ENCODE data around the gene TRIM56.
"Not testable (repeated sequence)": the region's sequence is repeated elsewhere in the genome, so short reads cannot be mapped to it uniquely, and the experiment has no call there.

The TRIM56 gene

GRCh38 chr7:101113140-101113539 lies 27.9 kb downstream of the TRIM56 start:
- DNase-seq (ENCODE audit: low read depth in 2 of 2) = not testable (repeated sequence)

GRCh38 chr7:101113836-101114235 lies 28.6 kb downstream of the TRIM56 start:
- DNase-seq (ENCODE audit: low read depth in 2 of 2) = no peak

DNA sequence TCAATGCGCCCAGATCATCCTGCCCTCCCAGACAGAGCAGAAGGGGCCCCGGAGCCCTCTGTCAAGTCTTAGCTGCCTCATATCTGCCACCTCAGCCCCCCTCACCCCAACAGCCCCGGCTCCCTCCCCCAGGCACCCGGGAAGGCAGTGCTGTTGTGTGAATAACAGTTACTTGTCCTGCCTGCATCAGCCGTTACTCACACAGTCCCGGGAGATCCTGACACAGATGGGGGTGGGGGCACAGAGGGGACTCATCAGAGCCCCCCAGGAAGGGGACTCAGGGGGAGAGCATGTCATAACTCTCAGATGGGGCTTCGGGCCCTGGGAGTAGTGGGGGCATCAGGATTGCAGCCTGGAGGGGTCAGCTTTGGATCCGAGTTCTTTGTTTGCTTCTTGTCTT lies 29.2 kb downstream of the TRIM56 start:
- no peak for DNase-seq (ENCODE audit: low read depth in 2 of 2)

DNA sequence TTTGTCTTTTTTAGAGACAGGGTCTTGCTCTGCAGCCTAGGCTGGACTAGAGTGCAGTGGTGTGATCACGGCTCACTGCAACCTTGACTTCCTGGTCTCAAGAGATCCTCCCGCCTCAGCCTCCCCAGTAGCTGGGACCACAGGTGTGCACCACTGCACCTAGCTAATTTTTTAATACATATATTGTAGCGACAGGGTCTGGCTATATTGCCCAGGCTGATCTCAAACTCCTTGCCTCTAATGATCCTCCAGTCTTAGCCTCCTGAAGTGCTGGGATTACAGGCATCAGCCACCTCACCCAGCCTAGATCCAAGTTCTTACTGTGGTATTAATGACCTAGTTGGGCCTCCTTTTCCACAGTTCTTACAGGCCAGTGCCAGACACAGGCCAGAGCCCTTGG lies 29.9 kb downstream of the TRIM56 start:
- DNase-seq (ENCODE audit: low read depth in 2 of 2) = no peak

- no peak for DNase-seq (ENCODE audit: low read depth in 2 of 2)
Measured at GRCh38 chr7:101116898-101117297, 31.6 kb downstream of the TRIM56 start.

- DNase-seq (ENCODE audit: low read depth in 2 of 2) = no peak
Measured at GRCh38 chr7:101118856-101119255, 33.6 kb downstream of the TRIM56 start.

GRCh38 chr7:101119876-101120275 lies 34.6 kb downstream of the TRIM56 start:
- no peak for DNase-seq (ENCODE audit: low read depth in 2 of 2)

DNA sequence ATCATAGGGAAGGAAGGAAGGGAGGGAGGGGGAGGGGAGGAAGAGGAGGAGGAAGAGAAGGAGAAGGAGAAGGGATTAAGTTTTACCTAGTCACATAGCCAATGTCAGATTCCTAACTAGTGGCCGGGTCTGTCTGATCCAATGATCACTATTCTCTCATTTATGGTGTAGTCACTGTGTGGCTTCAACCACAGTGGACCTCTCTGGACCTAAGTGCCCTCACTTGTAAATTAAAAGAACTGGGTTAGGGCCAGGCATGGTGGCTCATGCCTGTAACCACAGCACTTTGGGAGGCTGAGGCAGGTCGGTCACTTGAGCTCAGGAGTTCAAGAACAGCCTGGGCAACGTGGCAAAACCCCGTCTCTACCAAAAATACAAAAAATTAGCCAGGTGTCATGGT lies 35.0 kb downstream of the TRIM56 start:
- DNase-seq (ENCODE audit: low read depth in 2 of 2) = no peak

DNA sequence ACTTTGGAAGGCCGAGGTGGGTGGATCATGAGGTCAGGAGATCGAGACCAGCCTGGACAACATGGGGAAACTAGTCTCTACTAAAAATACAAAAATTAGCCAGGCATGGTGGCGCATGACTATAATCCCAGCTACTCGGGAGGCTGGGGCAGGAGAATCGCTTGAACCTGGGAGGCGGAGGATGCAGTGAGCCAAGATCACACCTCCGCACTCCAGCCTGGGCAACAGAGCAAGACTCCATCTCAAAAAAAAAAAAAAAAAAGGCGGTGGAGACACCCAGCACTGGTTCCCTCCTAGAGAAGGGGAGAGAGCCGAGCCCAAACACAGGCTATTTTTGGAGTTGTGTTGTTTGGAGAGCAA lies 36.3 kb downstream of the TRIM56 start:
- not testable (repeated sequence) for DNase-seq (ENCODE audit: low read depth in 2 of 2)

GRCh38 chr7:101121991-101122932 lies 37.0 kb downstream of the TRIM56 start:
- no peak for DNase-seq (ENCODE audit: low read depth in 2 of 2)

GRCh38 chr7:101122933-101123702 lies 37.8 kb downstream of the TRIM56 start:
- DNase-seq (ENCODE audit: low read depth in 2 of 2) = no peak

- DNase-seq (ENCODE audit: low read depth in 2 of 2) = no peak
Measured at GRCh38 chr7:101123703-101124068, 38.4 kb downstream of the TRIM56 start.

DNA sequence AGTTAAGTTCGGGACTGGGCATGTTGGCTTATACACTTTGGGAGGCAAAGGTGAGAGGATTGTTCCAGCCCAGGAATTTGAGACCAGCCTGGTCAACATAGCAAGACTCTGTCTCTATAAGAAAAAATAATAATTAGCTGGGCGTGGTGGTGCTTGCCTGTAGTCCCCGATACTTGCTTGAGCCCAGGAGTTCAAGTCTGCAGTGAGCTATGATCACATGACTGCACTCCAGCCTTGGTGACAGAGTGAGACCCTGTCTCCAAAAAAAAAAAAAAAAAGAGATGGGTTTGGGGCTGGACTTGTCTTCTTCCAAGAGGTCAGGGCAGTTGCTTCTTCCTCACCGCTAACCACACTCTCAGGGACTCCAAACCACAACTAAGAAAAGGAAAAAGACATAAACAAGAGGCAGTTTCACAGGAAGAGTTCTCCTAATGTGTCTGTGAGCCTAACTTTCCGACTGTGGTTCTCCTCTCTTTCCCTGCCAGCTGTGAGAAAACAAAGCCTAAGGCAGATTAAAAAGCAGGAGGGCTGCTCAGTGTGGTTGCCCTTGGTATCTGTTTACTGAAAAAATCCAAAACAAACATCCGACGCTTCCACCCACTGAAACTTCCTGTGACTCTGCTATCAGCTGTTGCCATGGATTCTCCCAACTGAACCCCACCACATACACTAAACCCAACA lies 39.2 kb downstream of the TRIM56 start:
- DNase-seq (ENCODE audit: low read depth in 2 of 2) = no peak

DNA sequence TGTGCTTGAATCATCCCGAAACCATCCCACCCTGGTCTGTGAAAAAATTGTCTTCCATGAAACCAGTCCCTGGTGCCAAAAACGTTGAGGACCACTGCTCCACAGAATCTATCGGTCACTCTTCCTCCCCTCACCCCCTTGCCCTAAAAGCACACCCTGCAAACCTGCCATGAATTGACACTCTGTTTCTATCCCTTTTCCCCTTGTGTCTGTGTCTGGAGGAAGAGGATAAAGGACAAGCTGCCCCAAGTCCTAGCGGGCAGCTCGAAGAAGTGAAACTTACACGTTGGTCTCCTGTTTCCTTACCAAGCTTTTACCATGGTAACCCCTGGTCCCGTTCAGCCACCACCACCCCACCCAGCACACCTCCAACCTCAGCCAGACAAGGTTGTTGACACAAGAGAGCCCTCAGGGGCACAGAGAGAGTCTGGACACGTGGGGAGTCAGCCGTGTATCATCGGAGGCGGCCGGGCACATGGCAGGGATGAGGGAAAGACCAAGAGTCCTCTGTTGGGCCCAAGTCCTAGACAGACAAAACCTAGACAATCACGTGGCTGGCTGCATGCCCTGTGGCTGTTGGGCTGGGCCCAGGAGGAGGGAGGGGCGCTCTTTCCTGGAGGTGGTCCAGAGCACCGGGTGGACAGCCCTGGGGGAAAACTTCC lies 40.8 kb downstream of the TRIM56 start:
- DNase-seq (ENCODE audit: low read depth in 2 of 2) = no peak

- peak; percentile 27 to 36 for DNase-seq (ENCODE audit: low read depth in 2 of 2)
Measured at GRCh38 chr7:101126651-101127459, 41.6 kb downstream of the TRIM56 start, which contains the start of gene SERPINE1. Gene SERPINE1, plus strand, starts transcription at chr7:101127104. Its CDS starts 1,290 bp downstream, at chr7:101128394.

- no peak for DNase-seq (ENCODE audit: low read depth in 2 of 2)
Measured at GRCh38 chr7:101127460-101128039, 42.3 kb downstream of the TRIM56 start.

GRCh38 chr7:101128040-101128834 lies 43.0 kb downstream of the TRIM56 start:
- no peak for DNase-seq (ENCODE audit: low read depth in 2 of 2)

DNA sequence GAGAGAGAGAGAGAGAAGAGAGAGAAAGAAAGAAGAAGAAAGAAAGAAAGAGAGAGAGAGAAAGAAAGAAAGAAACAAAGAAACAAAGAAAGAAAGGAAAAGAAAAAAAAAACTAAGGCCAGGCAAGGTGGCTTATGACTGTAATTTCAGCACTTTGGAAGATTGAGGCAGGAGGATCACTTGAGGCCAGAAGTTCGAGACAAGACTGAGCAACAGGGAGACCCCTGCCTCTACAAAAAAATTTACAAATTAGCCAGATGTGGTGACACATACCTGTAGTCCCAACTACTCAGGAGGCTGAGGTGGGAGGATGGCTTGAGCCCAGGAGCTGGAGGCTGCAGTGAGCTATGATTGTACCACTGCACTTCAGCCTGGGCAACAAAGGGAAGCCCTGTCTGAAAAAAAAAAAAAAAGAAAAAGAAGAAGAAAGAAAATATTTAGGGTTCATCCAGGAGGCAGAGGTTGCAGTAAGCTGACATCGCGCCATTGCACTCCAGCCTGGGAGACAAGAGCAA lies 44.4 kb downstream of the TRIM56 start:
- no peak for DNase-seq (ENCODE audit: low read depth in 2 of 2)

Data from stimulated activated CD8-positive, alpha-beta memory T cell treated with anti-CD3 and anti-CD28 coated beads, Interleukin-2, amount 100 ng/mL, for 48 hours (primary cell).